Brain microvascular endothelial cell (primary cell): Measurements from ENCODE around the gene SPINK8.
"Not testable (repeated sequence)": the region's sequence is repeated elsewhere in the genome, so short reads cannot be mapped to it uniquely, and the experiment has no call there.

Experiments used
- DNase-seq: peaks from one replicate; pipeline ENCODE4 v3.0.0-alpha.2; 2020
- H3K27ac ChIP-seq: fragments of 250-450 bp; sonication (Bioruptor Pico); 2 replicates; pipeline ENCODE4 v1.5.1; 2020; ENCODE audit warnings: mild to moderate bottlenecking, moderate library complexity
- H3K27me3 ChIP-seq: fragments of 250-450 bp; sonication (Bioruptor Pico); replicated peaks from 2 replicates; pipeline ENCODE4 v1.5.1; 2020; ENCODE audit warnings: mild to moderate bottlenecking
- H3K36me3 ChIP-seq: fragments of 250-450 bp; sonication (Bioruptor Pico); replicated peaks from 2 replicates; pipeline ENCODE4 v1.5.1; 2020; ENCODE audit warnings: mild to moderate bottlenecking
- H3K4me3 ChIP-seq: 2 replicates; pipeline ENCODE4 v1.5.1; 2011; ENCODE audit warnings: low read depth, mild to moderate bottlenecking, control low read depth, low read length, moderate library complexity
- in situ Hi-C: cut with HindIII; loops from 2 replicates; pipeline ENCODE4 v1.10.0; 2017; ENCODE audit warnings: low sequenced_read_pairs, low pct_ligation_motif_present
- TF ChIP-seq, protein P1 (sequence below): IDR thresholded peaks from 2 replicates; pipeline ENCODE4 v1.5.1; 2011; ENCODE audit warnings: low read depth, mild to moderate bottlenecking, moderate library complexity, low read length, control low read depth, inconsistent platforms; ENCODE audit errors: missing control alignments

SPINK8 gene

GRCh38 chr3:48333346-48334245, at the start of gene SPINK8:
SPINK8 (minus strand) TSS chr3:48333661; CDS start chr3:48328341, 5,320 bp downstream.
- in situ Hi-C loops: not testable (repeated sequence)

DNA sequence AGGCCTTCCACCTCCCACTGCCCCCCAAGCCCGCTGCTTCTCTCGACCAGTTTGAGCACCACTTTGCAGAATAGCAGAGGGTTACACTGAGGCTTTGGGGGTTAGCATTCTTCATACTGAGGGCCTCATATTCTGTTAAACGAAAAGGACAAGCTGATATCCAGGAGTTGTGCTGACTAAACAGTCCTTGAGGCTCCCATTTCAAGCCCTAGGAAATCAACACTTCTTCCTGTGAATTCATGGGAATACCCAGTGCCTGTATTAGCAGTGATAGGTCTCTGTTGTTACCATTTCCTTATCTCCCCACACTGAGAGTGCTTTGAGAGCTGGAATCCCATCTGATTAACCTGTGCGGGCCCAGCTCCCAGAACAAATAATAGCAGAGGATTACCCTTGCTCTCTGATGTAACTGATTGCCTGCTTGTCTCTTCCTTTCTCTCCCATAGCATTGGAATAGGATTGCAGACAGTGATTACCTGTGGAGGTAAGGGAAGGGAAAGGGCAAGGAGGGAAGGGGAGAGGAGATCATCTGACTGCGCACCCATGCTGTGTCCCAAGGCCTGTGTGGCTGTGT, 39.5 kb upstream of the SPINK8 start:
- no peaks in the 10 kb centered on the region for H3K36me3 ChIP-seq
- no peak for DNase-seq
- in situ Hi-C loops: no loop called here
- H3K4me3 ChIP-seq: no peak overlapping the region
- no peak overlapping the region for H3K27ac ChIP-seq
- H3K27me3 ChIP-seq: no peaks in the 10 kb centered on the region
- TF ChIP-seq, protein P1, sequence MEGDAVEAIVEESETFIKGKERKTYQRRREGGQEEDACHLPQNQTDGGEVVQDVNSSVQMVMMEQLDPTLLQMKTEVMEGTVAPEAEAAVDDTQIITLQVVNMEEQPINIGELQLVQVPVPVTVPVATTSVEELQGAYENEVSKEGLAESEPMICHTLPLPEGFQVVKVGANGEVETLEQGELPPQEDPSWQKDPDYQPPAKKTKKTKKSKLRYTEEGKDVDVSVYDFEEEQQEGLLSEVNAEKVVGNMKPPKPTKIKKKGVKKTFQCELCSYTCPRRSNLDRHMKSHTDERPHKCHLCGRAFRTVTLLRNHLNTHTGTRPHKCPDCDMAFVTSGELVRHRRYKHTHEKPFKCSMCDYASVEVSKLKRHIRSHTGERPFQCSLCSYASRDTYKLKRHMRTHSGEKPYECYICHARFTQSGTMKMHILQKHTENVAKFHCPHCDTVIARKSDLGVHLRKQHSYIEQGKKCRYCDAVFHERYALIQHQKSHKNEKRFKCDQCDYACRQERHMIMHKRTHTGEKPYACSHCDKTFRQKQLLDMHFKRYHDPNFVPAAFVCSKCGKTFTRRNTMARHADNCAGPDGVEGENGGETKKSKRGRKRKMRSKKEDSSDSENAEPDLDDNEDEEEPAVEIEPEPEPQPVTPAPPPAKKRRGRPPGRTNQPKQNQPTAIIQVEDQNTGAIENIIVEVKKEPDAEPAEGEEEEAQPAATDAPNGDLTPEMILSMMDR: no peak

More at GRCh38 chr3:48333346-48334245, at the start of gene SPINK8:
- not testable (repeated sequence) for H3K27me3 ChIP-seq, H3K4me3 ChIP-seq, H3K36me3 ChIP-seq, H3K27ac ChIP-seq, DNase-seq

DNA sequence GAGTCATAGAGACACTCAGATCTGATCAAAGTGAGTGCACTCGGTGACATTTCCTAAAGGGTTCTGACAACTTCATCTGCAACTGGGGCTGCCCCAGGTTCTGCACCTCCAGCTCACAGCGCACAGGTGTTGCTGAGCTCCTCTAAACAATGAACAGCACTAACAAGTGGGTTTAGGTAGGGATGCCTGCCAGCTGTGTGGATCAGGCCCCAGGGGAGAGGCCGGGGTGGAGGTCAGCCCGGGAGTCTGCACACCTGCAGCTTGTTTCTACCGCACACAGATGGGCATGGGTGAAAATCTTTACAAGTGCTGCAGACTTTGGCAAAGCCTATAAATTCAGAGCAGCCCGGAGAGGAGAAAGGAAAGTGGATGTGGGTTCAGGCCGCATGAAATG, 38.9 kb upstream of the SPINK8 start:
- H3K27me3 ChIP-seq: no peaks in the 10 kb centered on the region
- TF ChIP-seq, protein P1: no peak
- no peaks in the 10 kb centered on the region for H3K36me3 ChIP-seq
- H3K4me3 ChIP-seq: no peak overlapping the region
- DNase-seq: no peak
- in situ Hi-C loops: no loop called here
- no peak overlapping the region for H3K27ac ChIP-seq

- TF ChIP-seq, protein P1: no peak
- DNase-seq: no peak
- Histone ChIP-seq H3K27me3 (no peaks in the 10 kb centered on the region), H3K27ac (no peak within 1 kb of the TSS), H3K4me3 (no peak within 1 kb of the TSS), H3K36me3 (no peaks in the 10 kb centered on the region)
- in situ Hi-C loops: no loop called here
These were observed 38.4 kb upstream of the SPINK8 start, which contains the start of gene FBXW12 for GRCh38 chr3:48371651-48372376. FBXW12 (plus strand) TSS chr3:48372219; CDS start chr3:48372768, 549 bp downstream.

GRCh38 chr3:48370333-48370713, 36.9 kb upstream of the SPINK8 start:
- Histone ChIP-seq H3K27me3 (no peaks in the 10 kb centered on the region), H3K4me3 (no peak overlapping the region), H3K36me3 (no peaks in the 10 kb centered on the region), H3K27ac (no peak overlapping the region)
- no peak for DNase-seq
- in situ Hi-C loops: no loop called here
- TF ChIP-seq, protein P1: no peak
